Measurements from ENCODE around the gene NUP205.

GRCh38 chr7:135681762-135682161, 124.0 kb downstream of the NUP205 start:
- TF ChIP-seq REST (IDR thresholded peaks at IDR 0.05; ENCODE audit: insufficient read depth in 1 of 2, low read depth in 2 of 2, low read length in 2 of 2) (no peak), SIN3A (IDR thresholded peaks at IDR 0.05; ENCODE audit: borderline replicate concordance, insufficient read depth, low read length) (no peak), TAF1 (IDR thresholded peaks at IDR 0.05; ENCODE audit: borderline replicate concordance, insufficient read depth, low read length) (no peak), POLR2AphosphoS5 (IDR thresholded peaks at IDR 0.05; ENCODE audit: low read depth, low read length) (no peak)
